ENCODE results near the gene ACACA.
"Not testable (repeated sequence)": the region's sequence is repeated elsewhere in the genome, so short reads cannot be mapped to it uniquely, and the experiment has no call there.

The ACACA gene

GRCh38 chr17:37405955-37406634, 541 bp downstream of the ACACA start:
- TF ChIP-seq RARB (CRISPR knock-in tag; IDR thresholded peaks at IDR 0.05): no peak
- TF ChIP-seq TOX (CRISPR knock-in tag; IDR thresholded peaks at IDR 0.05; ENCODE audit: borderline replicate concordance): no peak
- peak; percentile 62 for ATAC-seq

- ATAC-seq: not testable (repeated sequence)
Observed at GRCh38 chr17:37405522-37405921, 1.1 kb downstream of the ACACA start.

GRCh38 chr17:37400505-37400904, 6.1 kb downstream of the ACACA start:
- TF ChIP-seq ZFP3 (CRISPR knock-in tag; IDR thresholded peaks at IDR 0.05) (no peak), ESRRG (CRISPR knock-in tag; IDR thresholded peaks at IDR 0.05) (no peak), TSHZ2 (CRISPR knock-in tag; IDR thresholded peaks at IDR 0.05) (no peak), ZNF8 (CRISPR knock-in tag; IDR thresholded peaks at IDR 0.05) (no peak)
- ATAC-seq: no peak

- ATAC-seq: no peak
- TF ChIP-seq BACH2 (CRISPR knock-in tag; IDR thresholded peaks at IDR 0.05; ENCODE audit: borderline replicate concordance) (no peak), GLIS3 (CRISPR knock-in tag; IDR thresholded peaks at IDR 0.05) (no peak), ISL1 (CRISPR knock-in tag; IDR thresholded peaks at IDR 0.05) (0 out of 2 replicates have a peak, but pooled peaks have one; percentile 26)
Observed at GRCh38 chr17:37399265-37399803, 7.3 kb downstream of the ACACA start.

GRCh38 chr17:37393352-37393751, 13.3 kb downstream of the ACACA start:
- ATAC-seq: no peak
- TF ChIP-seq ARNTL (CRISPR knock-in tag; IDR thresholded peaks at IDR 0.05; ENCODE audit: borderline replicate concordance, low read depth) (no peak), ZNF70 (CRISPR knock-in tag; IDR thresholded peaks at IDR 0.05) (no peak), ZNF8 (CRISPR knock-in tag; IDR thresholded peaks at IDR 0.05) (no peak), PPARA (CRISPR knock-in tag; IDR thresholded peaks at IDR 0.05; ENCODE audit: borderline replicate concordance) (no peak), CREB5 (CRISPR knock-in tag; IDR thresholded peaks at IDR 0.05; ENCODE audit: low read depth) (no peak), RARB (CRISPR knock-in tag; IDR thresholded peaks at IDR 0.05) (no peak), GLIS3 (CRISPR knock-in tag; IDR thresholded peaks at IDR 0.05) (no peak), PATZ1 (CRISPR knock-in tag; IDR thresholded peaks at IDR 0.05; ENCODE audit: borderline replicate concordance) (no peak), CSRNP3 (CRISPR knock-in tag; IDR thresholded peaks at IDR 0.05) (no peak), SNAI2 (CRISPR knock-in tag; IDR thresholded peaks at IDR 0.05) (no peak), BACH2 (CRISPR knock-in tag; IDR thresholded peaks at IDR 0.05; ENCODE audit: borderline replicate concordance) (no peak), OSR1 (CRISPR knock-in tag; IDR thresholded peaks at IDR 0.05) (no peak), ISL1 (CRISPR knock-in tag; IDR thresholded peaks at IDR 0.05) (no peak)
